A549 (cell line): Measurements from ENCODE around the gene ARHGAP20. TPM values are rescaled to one million over a fixed set of nuclear protein-coding genes. Genes with fewer than 3 reads are reported as not detected.

Source experiments
- ATAC-seq, 2 experiments: fragments of 200-7000 bp in 1 of 2; fragments of >200 bp in 1 of 2; cut with Nextera tagmentation in 1 of 2; cut with Tn5 transposase in 1 of 2; 3 replicates each; pipeline versions ENCODE4 v1.8.0 to v1.9.1; 2018 to 2020; ENCODE audit warnings: mild to moderate bottlenecking in 1 of 2, moderate library complexity in 1 of 2
- CTCF ChIA-PET: fragments of 300-600 bp; sonication (Branson Sonifier 250); formaldehyde crosslinking; extraction: SDS; loops from one replicate; lab custom pipeline; 2021; ENCODE audit warnings: antibody characterized with exemption, inconsistent platforms; lab: Yijun Ruan, JAX
- POLR2A ChIA-PET: fragments of 350-600 bp; formaldehyde crosslinking; extraction: SDS; loops from one replicate; lab custom pipeline; 2021; ENCODE audit warnings: antibody characterized with exemption, inconsistent platforms; lab: Yijun Ruan, JAX
- DNase-seq, 2 experiments: peaks; one replicate each; pipeline versions ENCODE4 v3.0.0 to v3.0.0-alpha.2; 2011 to 2016; ENCODE audit warnings: low read depth in 1 of 2, low spot score in 1 of 2
- FAIRE-seq: peaks from 2 replicates; lab custom pipeline; 2011; peaks lifted over from hg19 to GRCh38; lab: Jason Lieb, UNC
- H3K27ac ChIP-seq, 2 experiments: fragments of >200 bp; sonication (Bioruptor Twin); formaldehyde crosslinking; 3 replicates each; pipeline ENCODE4 v1.5.1; 2016 to 2017
- H3K4me1 ChIP-seq: fragments of >200 bp; sonication (Bioruptor Twin); formaldehyde crosslinking; 3 replicates; pipeline ENCODE4 v1.6.1; 2016
- H3K4me2 ChIP-seq: fragments of >200 bp; sonication (Bioruptor Twin); formaldehyde crosslinking; 3 replicates; pipeline ENCODE4 v1.6.1; 2016
- H3K4me3 ChIP-seq: fragments of >200 bp; sonication (Bioruptor Twin); formaldehyde crosslinking; 3 replicates; pipeline ENCODE4 v1.5.1; 2016
- H3K9me3 ChIP-seq: fragments of >200 bp; sonication (Bioruptor Twin); formaldehyde crosslinking; 3 replicates; pipeline ENCODE4 v1.6.1; 2016
- CEBPB ChIP-seq, 2 experiments: fragments of >200 bp in 1 of 2; sonication (Bioruptor Twin) in 1 of 2; formaldehyde crosslinking in 1 of 2; IDR thresholded peaks; 2 replicates each; pipeline ENCODE4 v1.6.1; 2012 to 2016
- CHD4 ChIP-seq: fragments of 200-600 bp; sonication (generic); IDR thresholded peaks from 2 replicates; pipeline ENCODE4 v1.6.1; 2016; ENCODE audit warnings: antibody characterized with exemption, mild to moderate bottlenecking, borderline replicate concordance
- CTCF ChIP-seq: fragments of >200 bp; sonication (Bioruptor Twin); formaldehyde crosslinking; IDR thresholded peaks from 3 replicates; pipeline ENCODE4 v1.5.1; 2016
- E2F6 ChIP-seq: IDR thresholded peaks from 2 replicates; pipeline ENCODE4 v1.6.1; 2012; ENCODE audit warnings: low read depth, borderline replicate concordance
- EHF ChIP-seq: fragments of 250-450 bp; sonication (Bioruptor Pico); IDR thresholded peaks from 2 replicates; pipeline ENCODE4 v1.5.0; 2020; ENCODE audit warnings: mild to moderate bottlenecking
- ESRRA ChIP-seq: fragments of 150-350 bp; IDR thresholded peaks from 2 replicates; pipeline ENCODE4 v1.6.1; 2014; ENCODE audit warnings: mild to moderate bottlenecking, low read length, borderline replicate concordance
- HDAC2 ChIP-seq: fragments of 200-600 bp; sonication (generic); IDR thresholded peaks from 2 replicates; pipeline ENCODE4 v1.6.1; 2016
- HEYL ChIP-seq: fragments of 250-450 bp; sonication (Bioruptor Pico); IDR thresholded peaks from 2 replicates; pipeline ENCODE4 v1.8.0; 2021; ENCODE audit warnings: mild to moderate bottlenecking, moderate library complexity
- HOXA7 ChIP-seq: fragments of 250-450 bp; sonication (Bioruptor Pico); IDR thresholded peaks from 2 replicates; pipeline ENCODE4 v1.5.0; 2020; ENCODE audit warnings: mild to moderate bottlenecking, moderate library complexity
- JUN ChIP-seq, 2 experiments: fragments of >200 bp; sonication (Bioruptor Twin); formaldehyde crosslinking; IDR thresholded peaks; 2 replicates in 1 of 2; 3 replicates in 1 of 2; pipeline ENCODE4 v1.6.1; 2016 to 2017
- MAZ ChIP-seq: fragments of 150-350 bp; IDR thresholded peaks from 2 replicates; pipeline ENCODE4 v1.6.1; 2014; ENCODE audit warnings: antibody characterized with exemption, low read depth, low read length, borderline replicate concordance
- NFE2L2 ChIP-seq: fragments of 150-350 bp; conservative IDR thresholded peaks from 2 replicates; pipeline ENCODE4 v1.6.1; 2014; ENCODE audit warnings: low read length
- NPAS2 ChIP-seq: fragments of 250-450 bp; sonication (Bioruptor Pico); IDR thresholded peaks from 2 replicates; pipeline ENCODE4 v1.8.0; 2022; ENCODE audit warnings: mild to moderate bottlenecking, moderate library complexity, borderline replicate concordance
- PHF8 ChIP-seq: fragments of 200-600 bp; sonication (generic); IDR thresholded peaks from 2 replicates; pipeline ENCODE4 v1.6.1; 2016; ENCODE audit warnings: low read depth, mild to moderate bottlenecking, antibody characterized with exemption, moderate library complexity, borderline replicate concordance
- RNF2 ChIP-seq: fragments of 200-600 bp; sonication (generic); IDR thresholded peaks from 2 replicates; pipeline ENCODE4 v1.6.1; 2016; ENCODE audit warnings: low read depth, mild to moderate bottlenecking, antibody characterized with exemption, moderate library complexity, borderline replicate concordance
- TFCP2L1 ChIP-seq: fragments of 250-450 bp; sonication (Bioruptor Pico); IDR thresholded peaks from 2 replicates; pipeline ENCODE4 v1.5.0; 2021; ENCODE audit warnings: mild to moderate bottlenecking
- ZC3H11A ChIP-seq: fragments of 450-650 bp; IDR thresholded peaks from 2 replicates; pipeline ENCODE4 v1.6.1; 2014; ENCODE audit warnings: antibody characterized with exemption, mild to moderate bottlenecking
- ZNF302 ChIP-seq: fragments of 250-450 bp; sonication (Bioruptor Pico); IDR thresholded peaks from 2 replicates; pipeline ENCODE4 v1.9.0; 2021; ENCODE audit warnings: inconsistent platforms, mild to moderate bottlenecking, moderate library complexity
- ZSCAN20 ChIP-seq: fragments of 250-450 bp; sonication (Bioruptor Pico); IDR thresholded peaks from 2 replicates; pipeline ENCODE4 v1.8.0; 2022; ENCODE audit warnings: mild to moderate bottlenecking, moderate library complexity
- WGBS: methylation state at CpG from one replicate; pipeline ENCODE4 v1.1.6; 2017; ENCODE audit errors: missing lambda C conversion rate; 5-methylcytosine and 5-hydroxymethylcytosine counted together
- polyA plus RNA-seq, 4 experiments: library from polyadenylated mRNA; depleted of rRNA in 3 of 4; stranded (reverse); fragments of >200 nt; fragmentation: RNase III in 1 of 4; extraction: RNeasy Plus Mini Kit Qiagen cat#74134 plus additional on column Dnase treatment in 1 of 4; gene quantifications; 2 replicates in 3 of 4; 3 replicates in 1 of 4; pipeline ENCODE4 v1.2.3, GENCODE V29; 2011 to 2017
- TF ChIP-seq, protein P1 (sequence below): IDR thresholded peaks from 2 replicates; pipeline ENCODE4 v1.6.1; 2012
- TF ChIP-seq, protein P2 (sequence below): fragments of 200-600 bp; sonication (generic); IDR thresholded peaks from 2 replicates; pipeline ENCODE4 v1.6.1; 2016; ENCODE audit warnings: antibody characterized with exemption, mild to moderate bottlenecking, moderate library complexity

ARHGAP20 gene
- polyA plus RNA-seq, 2 of the 4 experiments (the other 2 are of a cell fraction), result 0.01 TPM; not detected in 1

GRCh38 chr11:110613197-110613918 is 98.9 kb downstream of the ARHGAP20 start:
- no peak for TF ChIP-seq E2F6
- TF ChIP-seq TFCP2L1, result no peak
- TF ChIP-seq CHD4, result no peak
- TF ChIP-seq PHF8, result no peak
- TF ChIP-seq, protein P1, sequence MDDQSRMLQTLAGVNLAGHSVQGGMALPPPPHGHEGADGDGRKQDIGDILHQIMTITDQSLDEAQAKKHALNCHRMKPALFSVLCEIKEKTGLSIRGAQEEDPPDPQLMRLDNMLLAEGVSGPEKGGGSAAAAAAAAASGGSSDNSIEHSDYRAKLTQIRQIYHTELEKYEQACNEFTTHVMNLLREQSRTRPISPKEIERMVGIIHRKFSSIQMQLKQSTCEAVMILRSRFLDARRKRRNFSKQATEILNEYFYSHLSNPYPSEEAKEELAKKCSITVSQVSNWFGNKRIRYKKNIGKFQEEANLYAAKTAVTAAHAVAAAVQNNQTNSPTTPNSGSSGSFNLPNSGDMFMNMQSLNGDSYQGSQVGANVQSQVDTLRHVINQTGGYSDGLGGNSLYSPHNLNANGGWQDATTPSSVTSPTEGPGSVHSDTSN, result no peak
- TF ChIP-seq, protein P2, sequence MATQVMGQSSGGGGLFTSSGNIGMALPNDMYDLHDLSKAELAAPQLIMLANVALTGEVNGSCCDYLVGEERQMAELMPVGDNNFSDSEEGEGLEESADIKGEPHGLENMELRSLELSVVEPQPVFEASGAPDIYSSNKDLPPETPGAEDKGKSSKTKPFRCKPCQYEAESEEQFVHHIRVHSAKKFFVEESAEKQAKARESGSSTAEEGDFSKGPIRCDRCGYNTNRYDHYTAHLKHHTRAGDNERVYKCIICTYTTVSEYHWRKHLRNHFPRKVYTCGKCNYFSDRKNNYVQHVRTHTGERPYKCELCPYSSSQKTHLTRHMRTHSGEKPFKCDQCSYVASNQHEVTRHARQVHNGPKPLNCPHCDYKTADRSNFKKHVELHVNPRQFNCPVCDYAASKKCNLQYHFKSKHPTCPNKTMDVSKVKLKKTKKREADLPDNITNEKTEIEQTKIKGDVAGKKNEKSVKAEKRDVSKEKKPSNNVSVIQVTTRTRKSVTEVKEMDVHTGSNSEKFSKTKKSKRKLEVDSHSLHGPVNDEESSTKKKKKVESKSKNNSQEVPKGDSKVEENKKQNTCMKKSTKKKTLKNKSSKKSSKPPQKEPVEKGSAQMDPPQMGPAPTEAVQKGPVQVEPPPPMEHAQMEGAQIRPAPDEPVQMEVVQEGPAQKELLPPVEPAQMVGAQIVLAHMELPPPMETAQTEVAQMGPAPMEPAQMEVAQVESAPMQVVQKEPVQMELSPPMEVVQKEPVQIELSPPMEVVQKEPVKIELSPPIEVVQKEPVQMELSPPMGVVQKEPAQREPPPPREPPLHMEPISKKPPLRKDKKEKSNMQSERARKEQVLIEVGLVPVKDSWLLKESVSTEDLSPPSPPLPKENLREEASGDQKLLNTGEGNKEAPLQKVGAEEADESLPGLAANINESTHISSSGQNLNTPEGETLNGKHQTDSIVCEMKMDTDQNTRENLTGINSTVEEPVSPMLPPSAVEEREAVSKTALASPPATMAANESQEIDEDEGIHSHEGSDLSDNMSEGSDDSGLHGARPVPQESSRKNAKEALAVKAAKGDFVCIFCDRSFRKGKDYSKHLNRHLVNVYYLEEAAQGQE, result no peak
- TF ChIP-seq HDAC2, result no peak
- TF ChIP-seq ZSCAN20 (CRISPR knock-in tag), result no peak
- no peak for TF ChIP-seq NFE2L2
- TF ChIP-seq ESRRA, result no peak
- no peak for TF ChIP-seq HOXA7 (CRISPR knock-in tag)
- no peak for TF ChIP-seq CEBPB (IDR thresholded peaks at IDR 0.05)
- TF ChIP-seq ZNF302, result no peak
- no peak for TF ChIP-seq MAZ
- no peak for TF ChIP-seq NPAS2 (CRISPR knock-in tag)
- TF ChIP-seq CTCF, result no peak
- no peak for TF ChIP-seq ZC3H11A
- no peak for TF ChIP-seq EHF (CRISPR knock-in tag)
- no peak for TF ChIP-seq HEYL (CRISPR knock-in tag)
- TF ChIP-seq RNF2, result no peak
- TF ChIP-seq, all 56 proteins: peak for 0
- Histone ChIP-seq H3K4me1 (no peaks in the 10 kb centered on the region), H3K4me2 (no peak overlapping the region), H3K27ac (no peak overlapping the region), H3K9me3 (no peaks in the 10 kb centered on the region), H3K4me3 (no peak overlapping the region)
- CTCF ChIA-PET, result no interaction called here
- DNase-seq (no peak), FAIRE-seq (no peak), ATAC-seq (no peak)
- POLR2A ChIA-PET, result no interaction called here
- 16% methylated on average over 3 of the region's 3 CpGs for WGBS

GRCh38 chr11:110606415-110606814 is 105.8 kb downstream of the ARHGAP20 start:
- no peak overlapping the region for H3K4me2 ChIP-seq
- no peaks in the 10 kb centered on the region for H3K4me1 ChIP-seq
- POLR2A ChIA-PET, result no interaction called here
- no peak for TF ChIP-seq JUN (IDR thresholded peaks at IDR 0.05)
- ATAC-seq (no peak), DNase-seq (no peak), FAIRE-seq (no peak)
- CTCF ChIA-PET, result no interaction called here
- WGBS, result 0% methylated on average over 6 of the region's 6 CpGs
- no peak overlapping the region for H3K4me3 ChIP-seq
- no peaks in the 10 kb centered on the region for H3K9me3 ChIP-seq
- H3K27ac ChIP-seq, result no peak overlapping the region
